Epithelial cell of prostate (primary cell): ENCODE results near the gene OR2V2.

ENCODE experiments used
- DNase-seq: peaks from one replicate; pipeline ENCODE4 v3.0.0-alpha.2; 2011; ENCODE audit warnings: low read depth, low spot score
- H3K27ac ChIP-seq: fragments of 450-650 bp; 2 replicates; pipeline ENCODE4 v1.5.1; 2017; ENCODE audit warnings: mild to moderate bottlenecking

Gene OR2V2

GRCh38 chr5:181203093-181203711 is 55.8 kb downstream of the OR2V2 start:
- DNase-seq, result no peak

GRCh38 chr5:181203777-181204112 is 56.4 kb downstream of the OR2V2 start:
- DNase-seq, result no peak
- peak overlapping the region; percentile 83 for H3K27ac ChIP-seq

More at GRCh38 chr5:181203093-181203711, 55.8 kb downstream of the OR2V2 start:
- peak overlapping the region; percentile 83 for H3K27ac ChIP-seq

GRCh38 chr5:181204113-181204825 is 56.9 kb downstream of the OR2V2 start:
- DNase-seq, result no peak
- peak overlapping the region; percentile 83 for H3K27ac ChIP-seq

- DNase-seq, result no peak
- H3K27ac ChIP-seq, result peak within 1 kb of the TSS; percentile 83
These were observed 57.7 kb downstream of the OR2V2 start, which contains the start of gene TRIM7 for GRCh38 chr5:181204826-181205760. Gene TRIM7, minus strand, starts transcription at chr5:181205196. Its CDS starts 86 bp downstream, at chr5:181205110.

GRCh38 chr5:181205761-181206649 is 58.6 kb downstream of the OR2V2 start:
- H3K27ac ChIP-seq, result peak overlapping the region; percentile 83
- no peak for DNase-seq

GRCh38 chr5:181207214-181207959 is 60.0 kb downstream of the OR2V2 start:
- no peak for DNase-seq
- peak overlapping the region; percentile 83 for H3K27ac ChIP-seq

GRCh38 chr5:181207960-181208253 is 60.5 kb downstream of the OR2V2 start:
- no peak for DNase-seq
- peak overlapping the region; percentile 83 for H3K27ac ChIP-seq
